Stimulated activated memory B cell treated with anti-CD40 and anti-IgM and Interleukin-4, amounts not matched to agents 10 μg/mL and 1 μg/mL and 100 μg/mL, for 72 hours (primary cell): ENCODE data around the gene KCNAB3.

Experiments used
- ATAC-seq: fragments of 150-1000 bp; cut with Tn5 transposase; 2 replicates; pipeline ENCODE4 v1.10.0; 2021
- H3K27ac Mint-ChIP-seq: one replicate; pipeline ENCODE4 v1.8.0; 2022; ENCODE audit warnings: mild to moderate bottlenecking, mixed read lengths
- H3K27me3 Mint-ChIP-seq: one replicate; pipeline ENCODE4 v1.8.0; 2022; ENCODE audit warnings: mixed read lengths
- H3K36me3 Mint-ChIP-seq: one replicate; pipeline ENCODE4 v1.8.0; 2022; ENCODE audit warnings: mixed read lengths
- H3K4me1 Mint-ChIP-seq: one replicate; pipeline ENCODE4 v1.8.0; 2022; ENCODE audit warnings: mixed read lengths
- H3K4me3 Mint-ChIP-seq: one replicate; pipeline ENCODE4 v1.8.0; 2022; ENCODE audit warnings: mild to moderate bottlenecking, moderate library complexity, mixed read lengths
- H3K9me3 Mint-ChIP-seq: one replicate; pipeline ENCODE4 v1.8.0; 2022; ENCODE audit warnings: mixed read lengths

The KCNAB3 gene

DNA sequence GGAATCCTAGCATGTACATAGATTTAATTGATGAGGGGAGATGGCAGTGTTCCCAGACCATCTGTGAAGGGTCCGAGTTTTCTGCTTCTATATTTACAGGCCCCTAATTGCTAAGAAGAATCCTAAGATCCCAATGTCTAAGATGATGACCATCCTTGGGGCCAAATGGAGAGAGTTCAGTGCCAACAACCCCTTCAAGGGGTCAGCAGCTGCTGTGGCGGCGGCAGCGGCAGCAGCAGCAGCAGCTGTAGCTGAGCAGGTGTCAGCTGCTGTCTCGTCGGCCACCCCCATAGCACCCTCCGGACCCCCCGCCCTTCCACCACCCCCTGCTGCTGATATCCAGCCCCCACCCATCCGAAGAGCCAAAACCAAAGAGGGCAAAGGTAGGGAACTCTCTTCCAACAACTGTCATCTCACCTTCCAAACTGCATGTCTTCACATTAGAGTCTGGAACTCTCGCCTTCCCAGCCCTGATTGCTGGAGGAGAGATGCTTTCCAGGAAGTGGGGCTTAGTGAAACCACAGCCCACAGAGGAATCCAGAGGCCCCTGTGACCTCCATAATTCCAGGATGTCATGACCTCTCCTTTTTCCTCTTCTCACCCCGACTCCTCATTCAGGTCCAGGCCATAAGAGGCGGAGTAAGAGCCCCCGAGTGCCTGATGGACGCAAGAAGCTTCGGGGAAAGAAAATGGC is 36.3 kb downstream of the KCNAB3 start:
- peaks cover 46% of the 10 kb centered on the region for H3K36me3 Mint-ChIP-seq
- H3K27ac Mint-ChIP-seq, result no peak overlapping the region

GRCh38 chr17:7889166-7889955 is 40.3 kb downstream of the KCNAB3 start:
- H3K4me1 Mint-ChIP-seq, result no peaks in the 10 kb centered on the region
- H3K4me3 Mint-ChIP-seq, result no peak overlapping the region
- peaks cover 5% of the 10 kb centered on the region for H3K27me3 Mint-ChIP-seq
- no peaks in the 10 kb centered on the region for H3K9me3 Mint-ChIP-seq
- peaks cover 16% of the 10 kb centered on the region for H3K36me3 Mint-ChIP-seq
- no peak overlapping the region for H3K27ac Mint-ChIP-seq
- ATAC-seq, result no peak

More for the DNA sequence above, 36.3 kb downstream of the KCNAB3 start:
- peaks cover 5% of the 10 kb centered on the region for H3K4me1 Mint-ChIP-seq
- no peaks in the 10 kb centered on the region for H3K9me3 Mint-ChIP-seq
- H3K4me3 Mint-ChIP-seq, result no peak overlapping the region
- no peak for ATAC-seq
- H3K27me3 Mint-ChIP-seq, result no peaks in the 10 kb centered on the region

DNA sequence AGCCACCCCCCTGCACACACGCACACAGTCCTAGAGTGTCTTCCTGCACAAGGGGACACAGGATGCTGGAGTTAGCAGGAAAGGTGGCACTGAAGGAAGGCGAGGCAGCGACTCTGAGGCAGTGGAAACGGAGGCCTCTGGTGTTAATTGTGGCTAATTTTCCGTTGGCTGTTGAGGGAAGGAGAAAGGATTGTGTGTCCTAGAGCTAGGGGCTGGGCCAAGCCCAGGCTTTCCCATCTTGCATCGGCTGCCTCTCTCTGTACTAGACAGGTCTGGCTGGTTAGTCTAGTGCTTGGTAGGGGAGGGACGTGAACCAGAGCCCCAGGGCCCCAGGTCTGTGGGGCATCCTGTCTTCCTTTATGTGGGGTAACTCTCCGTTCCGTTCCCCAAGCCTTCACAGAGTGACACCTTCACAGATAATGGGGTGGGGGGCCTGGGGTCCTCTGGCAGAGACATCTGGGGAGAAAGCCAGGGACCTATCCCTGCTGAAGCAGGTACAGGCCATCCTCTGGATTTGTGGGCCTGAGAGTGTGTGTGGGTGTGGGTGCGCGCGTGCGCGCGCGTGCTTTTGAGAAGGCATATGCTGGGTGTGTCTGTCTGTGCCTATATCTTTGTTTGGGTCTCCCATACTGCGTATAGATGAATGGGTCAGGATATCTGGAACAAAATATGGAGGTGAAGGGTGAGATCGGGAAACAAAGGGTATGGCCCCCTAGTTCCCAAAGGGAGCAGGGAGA is 41.3 kb downstream of the KCNAB3 start, which contains the start of gene CHD3:
TSS of gene CHD3 (plus strand) at position 606 of the 737 bp plus-strand sequence. CDS start 212 bp downstream, outside the sequence.
- Mint-ChIP-seq H3K9me3 (no peaks in the 10 kb centered on the region), H3K4me3 (no peak within 1 kb of the TSS)
- no peak for ATAC-seq

GRCh38 chr17:7887482-7888183 is 42.0 kb downstream of the KCNAB3 start:
- Mint-ChIP-seq H3K4me3 (no peak overlapping the region), H3K36me3 (peaks cover 6% of the 10 kb centered on the region), H3K27me3 (peaks cover 5% of the 10 kb centered on the region), H3K4me1 (no peaks in the 10 kb centered on the region), H3K27ac (no peak overlapping the region), H3K9me3 (no peaks in the 10 kb centered on the region)
- ATAC-seq, result peak; percentile 84

More for the DNA sequence above, 41.3 kb downstream of the KCNAB3 start, which contains the start of gene CHD3:
- Mint-ChIP-seq H3K27ac (no peak within 1 kb of the TSS), H3K27me3 (peaks cover 5% of the 10 kb centered on the region), H3K36me3 (peaks cover 6% of the 10 kb centered on the region), H3K4me1 (no peaks in the 10 kb centered on the region)

DNA sequence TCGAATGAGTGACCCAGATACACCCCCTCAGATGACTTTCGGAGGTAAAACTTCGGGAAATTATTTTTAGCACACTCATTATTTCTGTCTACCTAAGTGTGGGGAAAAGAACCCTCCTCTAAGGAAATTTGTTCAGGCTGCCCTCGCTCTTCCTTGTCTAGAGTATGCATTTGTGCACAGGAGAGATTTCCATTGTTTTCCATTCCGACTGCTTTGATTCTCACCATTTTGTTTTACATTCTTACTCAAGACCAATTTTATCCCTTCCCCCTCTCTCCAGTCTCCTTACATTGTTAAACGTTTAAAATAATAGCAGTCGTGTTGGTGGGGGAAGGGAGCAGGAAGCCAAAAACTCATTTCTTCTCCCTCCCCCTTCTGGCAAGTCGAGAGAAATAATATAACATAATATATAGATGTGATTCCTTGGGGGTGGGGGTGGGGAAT is 42.6 kb downstream of the KCNAB3 start:
- ATAC-seq, result no peak
- Mint-ChIP-seq H3K9me3 (no peaks in the 10 kb centered on the region), H3K4me3 (no peak overlapping the region), H3K27ac (no peak overlapping the region), H3K36me3 (peaks cover 6% of the 10 kb centered on the region), H3K4me1 (no peaks in the 10 kb centered on the region), H3K27me3 (peaks cover 5% of the 10 kb centered on the region)

GRCh38 chr17:7886227-7887037 is 43.2 kb downstream of the KCNAB3 start:
- H3K36me3 Mint-ChIP-seq, result peaks cover 6% of the 10 kb centered on the region
- H3K4me1 Mint-ChIP-seq, result no peaks in the 10 kb centered on the region
- peak; percentile 21 for ATAC-seq
- H3K9me3 Mint-ChIP-seq, result no peaks in the 10 kb centered on the region
- peaks cover 5% of the 10 kb centered on the region for H3K27me3 Mint-ChIP-seq
- H3K27ac Mint-ChIP-seq, result no peak overlapping the region
- no peak overlapping the region for H3K4me3 Mint-ChIP-seq

- H3K27ac Mint-ChIP-seq, result no peak overlapping the region
- ATAC-seq, result peak; percentile 48
- no peaks in the 10 kb centered on the region for H3K4me1 Mint-ChIP-seq
- peaks cover 5% of the 10 kb centered on the region for H3K27me3 Mint-ChIP-seq
- peaks cover 5% of the 10 kb centered on the region for H3K36me3 Mint-ChIP-seq
- peak overlapping the region; percentile 30 for H3K4me3 Mint-ChIP-seq
- H3K9me3 Mint-ChIP-seq, result no peaks in the 10 kb centered on the region
Measured at GRCh38 chr17:7885367-7886226, 44.1 kb downstream of the KCNAB3 start.

- Mint-ChIP-seq H3K27me3 (peaks cover 5% of the 10 kb centered on the region), H3K9me3 (no peaks in the 10 kb centered on the region), H3K4me3 (peak overlapping the region; percentile 71), H3K27ac (peak overlapping the region; percentile 44), H3K4me1 (no peaks in the 10 kb centered on the region), H3K36me3 (no peaks in the 10 kb centered on the region)
- ATAC-seq, result no peak
Measured at GRCh38 chr17:7884581-7885366, 44.9 kb downstream of the KCNAB3 start.

DNA sequence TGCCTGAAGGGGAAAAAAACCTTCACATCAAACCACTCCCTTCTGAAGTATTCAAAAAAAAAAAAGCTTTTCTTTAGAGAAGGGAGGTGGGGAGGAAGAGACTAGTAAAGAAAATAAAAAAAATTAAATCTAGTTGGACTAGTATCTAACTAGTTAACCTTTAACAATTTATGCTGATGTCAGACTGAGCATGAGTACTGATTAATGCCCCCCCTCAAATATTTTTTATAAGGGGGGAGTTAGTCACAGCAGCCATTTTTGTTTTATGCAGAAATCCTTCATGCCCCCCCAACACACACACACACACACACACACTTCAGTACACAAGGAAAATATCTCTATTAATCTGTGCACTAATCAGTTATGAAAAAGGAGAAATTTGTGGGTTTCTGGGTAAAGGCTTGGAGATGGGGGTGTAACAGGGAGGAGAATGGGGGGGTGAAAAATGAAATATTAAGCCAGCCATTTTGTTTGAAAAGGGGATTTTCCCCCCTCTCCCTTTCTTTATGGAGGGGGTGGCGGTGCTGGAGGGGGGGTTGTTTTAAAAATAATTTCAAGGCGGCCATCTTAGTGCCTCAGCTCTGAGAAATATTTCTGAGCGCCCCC is 45.8 kb downstream of the KCNAB3 start:
- H3K27me3 Mint-ChIP-seq, result peaks cover 5% of the 10 kb centered on the region
- H3K4me1 Mint-ChIP-seq, result no peaks in the 10 kb centered on the region
- H3K9me3 Mint-ChIP-seq, result no peaks in the 10 kb centered on the region
- no peak for ATAC-seq
- H3K36me3 Mint-ChIP-seq, result no peaks in the 10 kb centered on the region
- H3K4me3 Mint-ChIP-seq, result peak overlapping the region; percentile 44
- peak overlapping the region; percentile 44 for H3K27ac Mint-ChIP-seq

DNA sequence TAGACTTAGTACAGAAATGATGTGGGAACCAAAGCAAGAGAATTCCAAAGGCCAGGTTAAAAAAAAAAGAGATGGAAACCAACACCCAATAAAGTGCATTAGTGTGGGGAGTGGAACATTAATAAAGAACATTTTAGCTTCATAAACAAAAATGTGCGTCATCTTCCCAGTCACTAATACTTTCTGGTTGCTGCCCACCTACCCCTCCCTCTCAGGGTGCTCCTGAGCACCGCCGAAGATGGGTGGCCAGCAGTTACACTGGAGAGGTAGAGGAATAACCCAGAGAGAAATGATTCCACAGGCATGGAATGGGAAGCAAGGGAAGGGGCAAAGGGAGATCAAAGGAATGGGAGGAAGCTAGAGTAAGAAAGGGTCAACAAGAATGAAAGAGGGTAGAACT is 47.0 kb downstream of the KCNAB3 start:
- no peaks in the 10 kb centered on the region for H3K4me1 Mint-ChIP-seq
- no peaks in the 10 kb centered on the region for H3K9me3 Mint-ChIP-seq
- no peak overlapping the region for H3K4me3 Mint-ChIP-seq
- H3K27me3 Mint-ChIP-seq, result peaks cover 5% of the 10 kb centered on the region
- no peak overlapping the region for H3K27ac Mint-ChIP-seq
- H3K36me3 Mint-ChIP-seq, result no peaks in the 10 kb centered on the region
- no peak for ATAC-seq

DNA sequence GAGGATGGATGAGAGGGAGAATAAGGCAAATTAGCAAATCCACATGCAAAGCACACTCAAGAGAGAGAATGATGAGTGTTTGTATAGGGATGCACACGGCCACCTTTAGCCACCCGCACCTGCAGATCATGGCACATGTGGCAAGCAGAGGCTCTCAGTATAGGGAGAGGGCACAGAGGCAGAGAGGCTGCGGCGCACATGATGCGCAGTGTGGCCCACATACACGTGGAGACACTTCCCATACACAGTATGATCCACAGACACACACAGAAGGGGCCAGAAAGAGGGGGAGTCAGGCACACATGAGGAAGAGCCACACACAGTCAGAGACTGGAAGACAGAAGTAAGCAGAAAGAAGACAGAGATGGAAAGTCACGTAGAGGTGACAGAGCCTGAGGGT is 47.6 kb downstream of the KCNAB3 start:
- Mint-ChIP-seq H3K27me3 (peaks cover 5% of the 10 kb centered on the region), H3K36me3 (no peaks in the 10 kb centered on the region), H3K4me1 (no peaks in the 10 kb centered on the region), H3K4me3 (no peak overlapping the region), H3K27ac (no peak overlapping the region), H3K9me3 (no peaks in the 10 kb centered on the region)
- ATAC-seq, result no peak

DNA sequence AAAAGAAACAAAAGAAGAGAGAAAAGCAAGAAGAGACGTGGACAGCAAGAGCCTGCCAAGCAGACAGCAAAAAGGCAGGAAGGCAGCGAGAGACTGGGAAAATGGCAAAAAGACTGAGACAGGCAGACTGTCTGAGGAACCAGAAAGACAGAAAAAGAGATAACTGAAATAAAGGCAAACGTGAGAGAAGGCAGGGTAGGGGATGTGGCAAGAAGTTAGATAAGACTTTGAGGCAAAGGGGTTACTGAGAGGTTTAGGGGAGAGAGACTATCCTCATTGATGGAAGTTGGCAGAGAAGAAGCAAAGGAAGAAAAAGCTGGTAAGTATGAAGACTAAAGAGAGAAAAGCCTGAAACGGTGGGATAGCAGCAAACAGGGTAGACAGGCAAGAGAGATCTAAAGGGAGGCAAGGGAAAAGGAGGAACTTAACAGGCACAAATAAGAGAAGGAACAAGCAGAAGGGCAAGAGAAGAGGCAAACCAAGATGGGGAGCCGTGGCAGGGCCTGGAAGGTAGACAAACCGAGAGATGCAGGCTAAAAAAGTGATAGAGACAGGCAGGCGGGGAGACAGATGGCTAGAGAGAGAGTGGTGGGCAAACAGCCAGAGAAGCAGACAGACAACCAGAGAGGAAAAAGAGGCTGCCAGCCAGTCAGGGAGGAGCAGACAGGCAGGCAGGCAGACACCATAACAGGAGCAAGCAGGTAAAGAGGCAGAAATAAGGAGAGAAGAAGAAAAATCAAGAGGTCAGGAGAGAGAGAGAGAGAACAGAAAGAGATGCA is 48.2 kb downstream of the KCNAB3 start:
- Mint-ChIP-seq H3K4me1 (peaks cover 2% of the 10 kb centered on the region), H3K27ac (no peak overlapping the region), H3K4me3 (no peak overlapping the region), H3K9me3 (no peaks in the 10 kb centered on the region), H3K27me3 (peaks cover 5% of the 10 kb centered on the region), H3K36me3 (no peaks in the 10 kb centered on the region)
- ATAC-seq, result no peak
